ENCODE measurements around the gene EFCAB12.
"Not testable (repeated sequence)": the region's sequence is repeated elsewhere in the genome, so short reads cannot be mapped to it uniquely, and the experiment has no call there.

Gene EFCAB12

GRCh38 chr3:129363356-129363755, 65.1 kb downstream of the EFCAB12 start:
- DNase-seq: not testable (repeated sequence)

GRCh38 chr3:129360705-129361460, 67.6 kb downstream of the EFCAB12 start:
- DNase-seq: no peak

- no peak for DNase-seq
These were observed 68.2 kb downstream of the EFCAB12 start for GRCh38 chr3:129360171-129360611.

- DNase-seq: no peak
These were observed 69.6 kb downstream of the EFCAB12 start for GRCh38 chr3:129358772-129359371.

GRCh38 chr3:129358177-129358771, 70.2 kb downstream of the EFCAB12 start:
- DNase-seq: no peak

GRCh38 chr3:129357616-129358015, 70.8 kb downstream of the EFCAB12 start:
- no peak for DNase-seq

GRCh38 chr3:129356756-129357425, 71.5 kb downstream of the EFCAB12 start:
- DNase-seq: no peak

GRCh38 chr3:129353589-129353941, 74.9 kb downstream of the EFCAB12 start:
- DNase-seq: no peak

GRCh38 chr3:129352650-129353588, 75.5 kb downstream of the EFCAB12 start:
- DNase-seq: no peak

- DNase-seq: no peak
These were observed 76.4 kb downstream of the EFCAB12 start for GRCh38 chr3:129352045-129352444.

Data from stimulated activated naive CD4-positive, alpha-beta T cell (primary cell).